ENCODE results near the gene ZNF160. TPM values are rescaled to one million over a fixed set of nuclear protein-coding genes. Genes with fewer than 3 reads are reported as not detected.

Gene ZNF160
- total RNA-seq (10 to 100 TPM; 23.2 to 25.4 TPM), polyA plus RNA-seq (ENCODE audit: insufficient read length in 6 of 6) (10 to 100 TPM; 43.1 to 78.0 (median 63.8) TPM)
- long read RNA-seq, donor 1, full-length matches to known transcripts: 18 of 31 reads
- long read RNA-seq, donor 1, partial matches to known transcripts: 13 of 31 reads
- long read RNA-seq, donor 1, other reads (novel, unspliced or antisense): 0 of 31 reads
- long read RNA-seq, donor 2, full-length matches to known transcripts: 16 of 16 reads
- long read RNA-seq, donor 2, partial matches to known transcripts: 0 of 16 reads
- long read RNA-seq, donor 2, other reads (novel, unspliced or antisense): 0 of 16 reads
- long read RNA-seq, donor 3, full-length matches to known transcripts: 4 of 4 reads
- long read RNA-seq, donor 3, partial matches to known transcripts: 0 of 4 reads
- long read RNA-seq, donor 3, other reads (novel, unspliced or antisense): 0 of 4 reads
- long read RNA-seq, donor 4, full-length matches to known transcripts: 2 of 3 reads
- long read RNA-seq, donor 4, partial matches to known transcripts: 0 of 3 reads
- long read RNA-seq, donor 4, other reads (novel, unspliced or antisense): 1 of 3 reads
- long read RNA-seq, donor 5, full-length matches to known transcripts: 14 of 14 reads
- long read RNA-seq, donor 5, partial matches to known transcripts: 0 of 14 reads
- long read RNA-seq, donor 5, other reads (novel, unspliced or antisense): 0 of 14 reads
- long read RNA-seq, donor 6, full-length matches to known transcripts: 8 of 8 reads
- long read RNA-seq, donor 6, partial matches to known transcripts: 0 of 8 reads
- long read RNA-seq, donor 6, other reads (novel, unspliced or antisense): 0 of 8 reads
- long read RNA-seq, donor 7, full-length matches to known transcripts: 4 of 4 reads
- long read RNA-seq, donor 7, partial matches to known transcripts: 0 of 4 reads
- long read RNA-seq, donor 7, other reads (novel, unspliced or antisense): 0 of 4 reads
- long read RNA-seq, donor 8, full-length matches to known transcripts: 11 of 11 reads
- long read RNA-seq, donor 8, partial matches to known transcripts: 0 of 11 reads
- long read RNA-seq, donor 8, other reads (novel, unspliced or antisense): 0 of 11 reads
- long read RNA-seq, donor 9: 0 reads
- long read RNA-seq, donor 10, full-length matches to known transcripts: 2 of 7 reads
- long read RNA-seq, donor 10, partial matches to known transcripts: 2 of 7 reads
- long read RNA-seq, donor 10, other reads (novel, unspliced or antisense): 3 of 7 reads
- long read RNA-seq, donor 11: 0 reads
- long read RNA-seq, donor 12, full-length matches to known transcripts: 12 of 12 reads
- long read RNA-seq, donor 12, partial matches to known transcripts: 0 of 12 reads
- long read RNA-seq, donor 12, other reads (novel, unspliced or antisense): 0 of 12 reads

DNA sequence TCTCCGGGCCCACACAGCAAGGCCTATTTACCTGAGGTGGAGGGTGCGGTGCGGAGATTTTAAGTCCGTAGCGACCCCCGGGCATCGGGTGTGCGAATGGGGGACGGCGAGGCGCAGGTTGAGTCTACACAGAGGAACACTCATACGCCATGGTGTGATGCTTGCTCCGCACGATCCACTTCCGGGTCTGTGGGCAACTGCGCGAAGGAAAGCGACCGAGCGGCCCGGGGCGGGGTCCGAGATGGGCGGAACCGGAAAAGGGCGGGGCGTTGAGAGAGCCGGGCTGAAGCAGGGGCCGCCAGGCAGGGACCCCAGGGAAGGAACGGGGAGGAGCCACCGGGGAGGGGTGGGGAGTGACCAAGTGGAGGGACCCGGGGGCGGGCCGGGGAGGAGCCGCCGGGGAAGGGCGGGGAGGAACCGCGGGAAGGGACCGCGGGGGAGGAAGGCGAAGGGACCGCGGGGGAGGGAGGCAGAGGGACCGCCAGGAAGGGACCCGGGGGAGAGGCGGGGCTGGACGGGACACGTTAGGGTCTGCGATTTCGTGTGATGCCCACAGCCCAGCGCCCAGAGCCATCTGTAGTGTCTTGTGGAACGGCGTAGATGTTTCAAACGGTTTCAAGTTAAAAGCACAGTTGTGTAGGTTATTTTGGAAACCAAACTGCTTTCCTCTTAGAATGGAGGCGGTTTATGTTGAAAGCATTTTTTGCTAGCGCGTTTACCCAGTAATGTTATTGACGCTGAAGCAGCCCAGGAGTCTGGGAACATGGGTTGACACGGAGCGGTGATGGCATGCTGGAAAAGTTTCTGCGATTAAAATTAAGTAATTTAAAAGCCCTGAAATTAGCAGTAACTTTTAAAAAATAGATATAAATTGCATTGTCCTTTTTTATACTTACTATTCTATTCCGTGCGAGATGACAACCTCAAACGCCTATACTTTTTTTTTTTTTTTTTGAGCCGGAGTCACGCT lies at the start of gene ZNF160:
Gene ZNF160 (minus strand): TSS at position 189 of the 970 bp plus-strand sequence. CDS start 17,146 bp downstream, outside the sequence.
- intact Hi-C loops (cut with DNase I): no loop called here
- TF ChIP-seq, protein P1, sequence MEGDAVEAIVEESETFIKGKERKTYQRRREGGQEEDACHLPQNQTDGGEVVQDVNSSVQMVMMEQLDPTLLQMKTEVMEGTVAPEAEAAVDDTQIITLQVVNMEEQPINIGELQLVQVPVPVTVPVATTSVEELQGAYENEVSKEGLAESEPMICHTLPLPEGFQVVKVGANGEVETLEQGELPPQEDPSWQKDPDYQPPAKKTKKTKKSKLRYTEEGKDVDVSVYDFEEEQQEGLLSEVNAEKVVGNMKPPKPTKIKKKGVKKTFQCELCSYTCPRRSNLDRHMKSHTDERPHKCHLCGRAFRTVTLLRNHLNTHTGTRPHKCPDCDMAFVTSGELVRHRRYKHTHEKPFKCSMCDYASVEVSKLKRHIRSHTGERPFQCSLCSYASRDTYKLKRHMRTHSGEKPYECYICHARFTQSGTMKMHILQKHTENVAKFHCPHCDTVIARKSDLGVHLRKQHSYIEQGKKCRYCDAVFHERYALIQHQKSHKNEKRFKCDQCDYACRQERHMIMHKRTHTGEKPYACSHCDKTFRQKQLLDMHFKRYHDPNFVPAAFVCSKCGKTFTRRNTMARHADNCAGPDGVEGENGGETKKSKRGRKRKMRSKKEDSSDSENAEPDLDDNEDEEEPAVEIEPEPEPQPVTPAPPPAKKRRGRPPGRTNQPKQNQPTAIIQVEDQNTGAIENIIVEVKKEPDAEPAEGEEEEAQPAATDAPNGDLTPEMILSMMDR (IDR thresholded peaks at IDR 0.05): no peak

GRCh38 chr19:53147645-53148044 lies 44.4 kb upstream of the ZNF160 start:
- H3K27ac ChIP-seq: no peak overlapping the region
- no peak overlapping the region for H3K4me3 ChIP-seq
- no peaks in the 10 kb centered on the region for H3K4me1 ChIP-seq
- peaks cover 7 to 92% of the 10 kb centered on the region in 2 donors for H3K9me3 ChIP-seq
- peaks cover 0 to 91% of the 10 kb centered on the region in 2 donors for H3K36me3 ChIP-seq
- intact Hi-C loops (cut with DNase I): no loop called here
- no peak for DNase-seq
- no peak for ATAC-seq
- no peaks in the 10 kb centered on the region for H3K27me3 ChIP-seq
- TF ChIP-seq, protein P1 (IDR thresholded peaks at IDR 0.05): no peak

More for the DNA sequence above, at the start of gene ZNF160:
- no peaks in the 10 kb centered on the region for H3K27me3 ChIP-seq
- H3K4me1 ChIP-seq: peaks cover 16 to 25% of the 10 kb centered on the region in 2 donors
- peaks cover 0 to 20% of the 10 kb centered on the region in 2 donors for H3K36me3 ChIP-seq
- ATAC-seq (peak; percentile 100), DNase-seq (peak; percentile 98 to 100 (median 99))
- peaks cover 0 to 11% of the 10 kb centered on the region in 2 donors for H3K9me3 ChIP-seq
- peak within 1 kb of the TSS; percentile 77 to 82 for H3K4me3 ChIP-seq
- H3K27ac ChIP-seq: peak within 1 kb of the TSS; percentile 89

GRCh38 chr19:53140351-53140750 lies 37.1 kb upstream of the ZNF160 start:
- H3K9me3 ChIP-seq: peaks cover 0 to 94% of the 10 kb centered on the region in 2 donors
- H3K36me3 ChIP-seq: peaks cover 0 to 43% of the 10 kb centered on the region in 2 donors
- H3K27ac ChIP-seq: no peak overlapping the region
- ATAC-seq (no peak), DNase-seq (no peak)
- H3K4me3 ChIP-seq: no peak overlapping the region
- intact Hi-C loops (cut with DNase I): no loop called here
- H3K4me1 ChIP-seq: no peaks in the 10 kb centered on the region
- no peaks in the 10 kb centered on the region for H3K27me3 ChIP-seq
- TF ChIP-seq, protein P1 (IDR thresholded peaks at IDR 0.05): no peak

- TF ChIP-seq, protein P1 (IDR thresholded peaks at IDR 0.05): no peak
- DNase-seq (no peak), ATAC-seq (no peak)
- peaks cover 0 to 9% of the 10 kb centered on the region in 2 donors for H3K36me3 ChIP-seq
- H3K27ac ChIP-seq: no peak overlapping the region
- H3K27me3 ChIP-seq: peaks cover 0 to 7% of the 10 kb centered on the region in 2 donors
- H3K4me1 ChIP-seq: peaks cover 6 to 7% of the 10 kb centered on the region in 2 donors
- no peak overlapping the region for H3K4me3 ChIP-seq
- intact Hi-C loops (cut with DNase I): no loop called here
- H3K9me3 ChIP-seq: peaks cover 0 to 84% of the 10 kb centered on the region in 2 donors
These were observed 33.2 kb upstream of the ZNF160 start for GRCh38 chr19:53136432-53136831.
